Smooth muscle cell (in vitro differentiated cells): ENCODE results near the gene PAQR9. TPM values are rescaled to one million over a fixed set of nuclear protein-coding genes. Genes with fewer than 3 reads are reported as not detected.

Experiments
- DNase-seq: peaks from one replicate; lab custom pipeline; 2025; ENCODE audit not compliant: unreplicated experiment; lab: John Stamatoyannopoulos, UW
- H2AFZ ChIP-seq: fragments of 200-600 bp; sonication (generic); 2 replicates; pipeline ENCODE4 v1.6.0; 2016; ENCODE audit warnings: antibody characterized with exemption, low read depth, mild to moderate bottlenecking
- H3F3A ChIP-seq: fragments of 200-600 bp; sonication (generic); 2 replicates; pipeline ENCODE4 v1.6.0; 2017; ENCODE audit warnings: antibody characterized with exemption, low read depth
- H3K27ac ChIP-seq: fragments of 200-600 bp; sonication (generic); 2 replicates; pipeline ENCODE4 v1.5.1; 2016; ENCODE audit warnings: low read depth, mild to moderate bottlenecking
- H3K27me3 ChIP-seq: fragments of 200-600 bp; sonication (generic); 2 replicates; pipeline ENCODE4 v1.6.1; 2016; ENCODE audit warnings: low read depth, mild to moderate bottlenecking
- H3K36me3 ChIP-seq: fragments of 200-600 bp; sonication (generic); 2 replicates; pipeline ENCODE4 v1.5.1; 2016; ENCODE audit warnings: low read depth
- H3K4me1 ChIP-seq: fragments of 200-600 bp; sonication (generic); 2 replicates; pipeline ENCODE4 v1.5.1; 2016; ENCODE audit warnings: low read depth
- H3K4me2 ChIP-seq: fragments of 200-600 bp; sonication (generic); 2 replicates; pipeline ENCODE4 v1.6.0; 2016; ENCODE audit warnings: mild to moderate bottlenecking
- H3K4me3 ChIP-seq: fragments of 200-600 bp; sonication (generic); 2 replicates; pipeline ENCODE4 v1.5.1; 2016; ENCODE audit warnings: mild to moderate bottlenecking
- H3K79me2 ChIP-seq: fragments of 200-600 bp; sonication (generic); 2 replicates; pipeline ENCODE4 v1.6.0; 2016; ENCODE audit warnings: low read depth, mild to moderate bottlenecking
- H3K9ac ChIP-seq: fragments of 200-600 bp; sonication (generic); 2 replicates; pipeline ENCODE4 v1.6.0; 2016; ENCODE audit warnings: low read depth
- H3K9me3 ChIP-seq: fragments of 200-600 bp; sonication (generic); replicated peaks from 2 replicates; pipeline ENCODE4 v1.5.1; 2016; ENCODE audit warnings: low read depth
- H4K20me1 ChIP-seq: fragments of 200-600 bp; sonication (generic); 2 replicates; pipeline ENCODE4 v1.6.0; 2016; ENCODE audit warnings: low read depth
- CTCF ChIP-seq: fragments of 200-600 bp; sonication (generic); IDR thresholded peaks from 2 replicates; pipeline ENCODE4 v1.5.1; 2017; ENCODE audit warnings: borderline replicate concordance, mild to moderate bottlenecking, antibody characterized with exemption; ENCODE audit not compliant: insufficient read depth, poor library complexity, severe bottlenecking
- WGBS: methylation state at CpG from one replicate; pipeline ENCODE4 v1.1.7; 2016; ENCODE audit warnings: low lambda C conversion rate; 5-methylcytosine and 5-hydroxymethylcytosine counted together
- polyA plus RNA-seq: library from polyadenylated mRNA; unstranded; fragments of >200 nt; fragmentation: Nextera tagmentation; extraction: Ambion mirVana; gene quantifications from 2 replicates; pipeline ENCODE4 v1.2.1, GENCODE V29; 2016
- total RNA-seq: library from RNA; depleted of rRNA; stranded (reverse); fragments of >200 nt; gene quantifications from 2 replicates; pipeline ENCODE4 v1.2.3, GENCODE V29; 2014

Gene PAQR9
- total and polyA plus RNA-seq, 2 experiments from 2014 or later: 0.13 to 1.0 TPM

- no peak for DNase-seq
- Histone ChIP-seq H3K9ac (no peak overlapping the region), H3K4me1 (peaks cover 4% of the 10 kb centered on the region), H3K27me3 (no peaks in the 10 kb centered on the region), H3K79me2 (no peaks in the 10 kb centered on the region), H3F3A (no peaks in the 10 kb centered on the region), H3K27ac (no peak overlapping the region), H3K4me3 (no peak overlapping the region), H3K9me3 (no peaks in the 10 kb centered on the region), H3K4me2 (peak overlapping the region; percentile 55), H4K20me1 (no peaks in the 10 kb centered on the region), H2AFZ (peak overlapping the region; percentile 54), H3K36me3 (no peaks in the 10 kb centered on the region)
- no peak for TF ChIP-seq CTCF
- 33% methylated on average over 7 of the region's 7 CpGs for WGBS
Observed at GRCh38 chr3:142972092-142972753, 8.7 kb upstream of the PAQR9 start.

GRCh38 chr3:142971431-142971830 is 8.0 kb upstream of the PAQR9 start:
- Histone ChIP-seq H3F3A (no peaks in the 10 kb centered on the region), H4K20me1 (no peaks in the 10 kb centered on the region)
- DNase-seq: no peak

GRCh38 chr3:142968319-142969025 is 5.0 kb upstream of the PAQR9 start:
- Histone ChIP-seq H3K4me3 (no peak overlapping the region), H3K4me1 (peaks cover 4% of the 10 kb centered on the region), H3K79me2 (no peaks in the 10 kb centered on the region), H3K27ac (no peak overlapping the region), H3K36me3 (no peaks in the 10 kb centered on the region), H2AFZ (no peak overlapping the region), H3K4me2 (no peak overlapping the region), H3F3A (no peaks in the 10 kb centered on the region), H3K9me3 (no peaks in the 10 kb centered on the region), H3K9ac (no peak overlapping the region), H3K27me3 (peaks cover 24% of the 10 kb centered on the region), H4K20me1 (no peaks in the 10 kb centered on the region)
- no peak for TF ChIP-seq CTCF
- no peak for DNase-seq
- 91% methylated on average over 4 of the region's 4 CpGs for WGBS

More at GRCh38 chr3:142971431-142971830, 8.0 kb upstream of the PAQR9 start:
- Histone ChIP-seq H2AFZ (peak overlapping the region; percentile 54), H3K4me3 (no peak overlapping the region), H3K27ac (no peak overlapping the region), H3K9me3 (no peaks in the 10 kb centered on the region), H3K36me3 (no peaks in the 10 kb centered on the region), H3K4me2 (no peak overlapping the region), H3K79me2 (no peaks in the 10 kb centered on the region), H3K9ac (no peak overlapping the region), H3K27me3 (peaks cover 5% of the 10 kb centered on the region), H3K4me1 (peaks cover 4% of the 10 kb centered on the region)
- no peak for TF ChIP-seq CTCF
- WGBS: 95% methylated on average over 3 of the region's 3 CpGs
